GM19395 (cell line): Measurements from ENCODE around the gene PDCD1.
A peak's percentile ranks its signal among the peaks of the same experiment; 100 is the strongest.

Experiments used
- ATAC-seq: cut with Tn5 transposase; IDR thresholded peaks from one replicate; pipeline ENCODE4 v1.9.1; 2021; ENCODE audit warnings: mild to moderate bottlenecking, moderate library complexity; ENCODE audit not compliant: unreplicated experiment

The PDCD1 gene

GRCh38 chr2:241852981-241853631, 5.6 kb downstream of the PDCD1 start:
- no peak for ATAC-seq

DNA sequence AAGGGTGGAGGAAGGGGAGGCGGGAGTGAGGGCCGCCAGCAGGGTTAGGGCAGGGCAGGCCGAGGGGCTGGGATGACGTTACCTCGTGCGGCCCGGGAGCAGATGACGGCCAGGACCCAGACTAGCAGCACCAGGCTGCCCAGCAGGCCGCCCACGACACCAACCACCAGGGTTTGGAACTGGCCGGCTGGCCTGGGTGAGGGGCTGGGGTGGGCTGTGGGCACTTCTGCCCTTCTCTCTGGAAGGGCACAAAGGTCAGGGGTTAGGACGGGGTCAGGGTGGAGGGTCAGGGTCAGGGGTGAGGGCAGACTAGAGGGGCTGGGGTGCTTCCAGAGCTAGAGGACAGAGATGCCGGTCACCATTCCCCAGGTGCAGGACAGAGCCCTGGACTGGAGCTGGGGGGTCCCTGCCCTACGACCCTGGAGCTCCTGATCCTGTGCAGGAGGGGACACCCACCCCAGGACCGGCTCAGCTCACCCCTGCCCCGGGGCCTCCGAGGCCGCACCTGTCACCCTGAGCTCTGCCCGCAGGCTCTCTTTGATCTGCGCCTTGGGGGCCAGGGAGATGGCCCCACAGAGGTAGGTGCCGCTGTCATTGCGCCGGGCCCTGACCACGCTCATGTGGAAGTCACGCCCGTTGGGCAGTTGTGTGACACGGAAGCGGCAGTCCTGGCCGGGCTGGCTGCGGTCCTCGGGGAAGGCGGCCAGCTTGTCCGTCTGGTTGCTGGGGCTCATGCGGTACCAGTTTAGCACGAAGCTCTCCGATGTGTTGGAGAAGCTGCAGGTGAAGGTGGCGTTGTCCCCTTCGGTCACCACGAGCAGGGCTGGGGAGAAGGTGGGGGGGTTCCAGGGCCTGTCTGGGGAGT, 6.3 kb downstream of the PDCD1 start:
- no peak for ATAC-seq

DNA sequence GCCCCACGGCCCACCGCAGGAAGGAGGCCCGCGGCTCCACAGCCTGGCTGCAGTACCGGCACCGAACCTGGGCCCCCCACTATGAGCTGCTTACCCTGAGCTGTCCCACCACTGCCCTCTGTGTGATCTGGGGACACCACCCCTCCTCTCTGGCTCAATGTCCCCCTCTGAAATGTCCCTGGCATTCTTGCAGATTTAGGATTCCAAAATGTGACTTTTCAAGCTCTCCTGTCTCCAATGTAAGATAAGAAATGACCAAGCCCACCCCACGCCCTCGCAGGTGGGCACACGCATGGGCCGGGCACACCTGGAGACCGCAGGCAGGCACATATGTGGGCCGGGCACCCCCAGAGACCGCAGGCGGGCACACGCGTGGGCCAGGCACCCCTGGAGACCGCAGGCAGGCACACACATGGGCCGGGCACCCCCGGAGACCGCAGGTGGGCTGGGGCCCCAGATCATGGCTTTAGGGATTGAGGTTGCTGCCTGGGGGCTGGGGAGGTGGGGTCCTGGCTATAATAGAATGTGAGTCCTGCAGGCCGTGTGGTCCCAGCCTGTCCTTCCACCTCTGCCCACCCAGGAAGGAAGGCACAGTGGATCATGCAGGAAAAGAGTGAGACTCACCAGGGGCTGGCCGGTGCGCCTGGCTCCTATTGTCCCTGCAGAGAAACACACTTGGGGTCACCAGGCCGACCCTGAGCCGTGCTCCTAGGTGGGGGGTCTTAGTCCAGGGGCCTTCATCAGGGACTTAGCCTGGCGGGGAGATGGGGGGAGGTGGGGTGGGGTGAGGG, 7.2 kb downstream of the PDCD1 start:
- no peak for ATAC-seq

DNA sequence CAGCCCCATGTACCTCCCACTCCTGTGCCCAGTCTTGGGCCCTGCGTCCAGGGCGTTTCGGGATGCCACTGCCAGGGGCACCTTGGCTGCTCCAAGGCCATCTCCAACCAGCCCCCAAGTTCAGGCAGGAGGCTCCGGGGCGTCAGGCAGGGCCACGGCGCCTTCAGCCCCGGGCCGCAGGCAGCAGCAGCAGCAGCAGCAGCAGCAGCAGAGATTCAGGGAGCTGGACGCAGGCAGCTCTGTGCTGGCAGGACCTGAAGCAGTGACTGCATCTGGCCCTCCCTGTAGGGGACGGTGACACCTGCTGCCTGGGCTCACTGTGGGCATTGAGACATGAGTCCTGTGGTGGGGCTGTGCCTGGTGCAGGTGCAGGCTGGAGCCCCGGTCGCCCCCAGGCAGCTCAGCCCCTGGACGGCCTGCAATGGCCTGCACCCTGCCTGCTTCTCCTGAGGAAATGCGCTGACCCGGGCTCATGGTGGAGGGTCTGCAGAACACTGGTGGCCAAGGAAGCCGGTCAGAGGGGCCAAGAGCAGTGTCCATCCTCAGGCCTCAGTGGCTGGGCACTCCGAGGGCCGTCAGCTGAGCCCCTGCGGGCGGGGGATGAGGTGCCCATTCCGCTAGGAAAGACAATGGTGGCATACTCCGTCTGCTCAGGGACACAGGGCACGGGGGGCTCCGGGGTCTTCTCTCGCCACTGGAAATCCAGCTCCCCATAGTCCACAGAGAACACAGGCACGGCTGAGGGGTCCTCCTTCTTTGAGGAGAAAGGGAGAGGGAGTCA, 8.0 kb downstream of the PDCD1 start:
- ATAC-seq: no peak

- no peak for ATAC-seq
These were observed 8.8 kb downstream of the PDCD1 start for GRCh38 chr2:241849616-241850543.

- ATAC-seq: no peak
These were observed 9.7 kb downstream of the PDCD1 start for GRCh38 chr2:241848761-241849615.

DNA sequence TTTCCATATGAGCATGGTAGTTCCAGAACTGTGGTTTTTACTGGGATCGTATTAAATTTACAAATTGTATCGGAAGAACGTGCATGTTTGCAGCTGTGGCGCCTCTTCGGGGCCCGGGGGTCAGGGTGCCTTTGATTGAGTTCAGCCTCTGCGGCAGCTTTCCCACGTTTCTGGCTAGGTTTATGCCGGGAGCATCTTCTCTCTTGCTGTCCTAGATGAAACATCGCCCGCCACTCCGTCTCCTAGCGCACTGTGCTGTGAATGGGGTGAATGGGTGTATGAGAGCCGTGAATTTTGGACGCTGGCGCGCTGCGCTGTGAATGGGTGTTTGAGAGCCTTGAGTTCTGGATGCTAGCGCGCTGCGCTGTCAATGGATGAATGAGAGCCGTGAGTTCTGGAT, 12.3 kb downstream of the PDCD1 start:
- ATAC-seq: no peak

DNA sequence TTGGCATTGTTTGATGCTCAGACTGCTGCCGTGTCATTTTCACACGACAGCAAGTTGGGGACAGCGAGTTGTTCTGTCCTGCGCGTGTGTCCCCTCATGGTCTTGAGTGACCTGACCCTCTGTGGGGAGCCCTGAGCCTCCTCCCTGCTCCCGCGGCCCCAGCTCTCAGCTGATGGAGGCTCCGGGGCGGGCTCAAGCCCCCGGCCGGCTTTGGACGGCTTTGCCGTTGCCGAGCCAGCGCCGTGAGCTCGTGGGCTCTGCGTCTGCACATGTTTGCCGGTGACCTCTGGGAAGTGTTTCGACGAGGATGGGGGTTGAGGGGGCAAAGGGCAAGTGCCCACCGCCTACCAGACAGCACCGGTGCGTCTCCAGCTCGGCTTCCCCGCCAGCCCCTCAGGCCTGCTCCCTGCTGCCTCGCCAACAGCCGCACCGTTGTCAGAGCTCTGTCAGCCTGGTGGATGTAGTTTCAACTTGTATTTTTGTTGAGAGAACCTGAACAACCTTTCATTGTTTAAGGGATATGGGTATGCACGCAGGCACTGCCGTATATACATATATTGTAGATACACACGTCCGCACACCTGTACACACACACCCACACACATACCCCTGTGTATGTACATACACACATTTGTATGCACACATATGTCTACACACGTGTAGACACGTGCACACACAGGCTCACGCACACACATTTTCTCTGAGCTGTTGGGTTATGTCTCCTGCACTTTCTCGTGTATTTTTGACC, 13.7 kb downstream of the PDCD1 start:
- ATAC-seq: no peak

DNA sequence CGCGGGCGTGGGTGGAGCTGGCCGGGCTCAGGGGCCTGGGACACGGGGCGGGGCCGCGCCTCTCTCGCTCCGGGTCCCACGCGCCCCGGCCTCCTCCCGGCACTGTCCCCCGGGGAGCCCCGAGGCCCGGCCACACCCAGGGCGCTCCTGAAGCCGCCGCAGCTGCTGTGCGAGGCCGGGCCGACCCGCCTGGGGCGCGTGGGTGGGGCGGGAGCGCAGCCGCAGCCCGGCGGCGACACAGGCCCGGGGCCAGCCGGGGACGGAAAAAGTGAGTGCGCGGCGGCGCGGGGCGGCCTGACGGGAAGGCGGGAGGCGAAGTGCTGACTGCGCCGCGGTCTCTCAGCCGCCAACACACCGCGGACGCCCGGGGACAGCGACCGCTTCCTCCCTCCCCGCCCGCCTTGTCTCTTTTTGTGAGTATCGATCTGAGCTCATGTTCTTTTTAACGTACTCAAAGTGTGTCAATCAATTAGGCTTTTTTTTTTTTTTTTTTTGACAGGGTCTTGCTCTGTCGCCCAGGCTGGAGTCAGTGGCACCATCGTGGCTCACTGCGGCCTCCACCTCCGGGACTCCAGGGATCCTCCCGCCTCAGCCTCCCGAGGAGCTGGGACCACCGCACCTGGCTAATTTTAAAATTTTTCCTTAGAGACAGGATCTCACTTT, 14.5 kb downstream of the PDCD1 start:
- no peak for ATAC-seq

DNA sequence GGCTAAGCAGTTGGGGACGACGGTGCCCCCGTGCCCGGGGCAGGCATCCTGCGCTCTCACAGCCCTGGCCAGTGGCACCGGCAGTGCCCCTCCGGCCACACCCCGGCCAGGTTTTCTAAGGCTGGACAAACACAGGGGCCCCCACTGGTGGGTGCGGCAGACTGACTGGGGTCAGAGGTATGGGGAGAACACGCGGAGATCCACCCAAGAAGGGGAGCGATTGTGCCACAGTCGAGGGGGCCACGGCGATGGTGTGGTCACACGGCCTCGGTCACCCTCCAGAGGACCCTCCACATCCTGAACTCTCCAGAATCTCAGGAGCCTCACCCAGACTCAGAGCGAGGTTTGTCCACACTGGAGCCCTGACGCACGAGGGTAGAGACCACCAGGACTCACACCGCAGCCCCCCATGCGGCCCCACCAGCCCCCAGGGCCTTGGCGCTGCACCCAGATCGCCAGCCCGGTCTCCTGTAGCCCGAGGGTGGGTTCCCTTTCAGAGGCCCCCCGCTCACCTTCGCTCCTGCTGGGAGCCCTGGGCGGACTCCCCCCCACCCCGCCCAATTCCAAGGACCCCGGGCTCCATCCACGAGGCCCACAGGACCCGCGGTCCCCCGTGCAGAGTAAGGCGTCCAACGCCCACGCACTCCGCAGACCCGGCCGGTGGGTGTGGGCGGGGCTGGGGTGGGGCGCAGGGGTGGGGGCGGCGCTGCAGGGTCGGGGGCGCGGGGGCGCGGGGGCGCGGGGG, 15.2 kb downstream of the PDCD1 start:
- peak; percentile 20 for ATAC-seq

DNA sequence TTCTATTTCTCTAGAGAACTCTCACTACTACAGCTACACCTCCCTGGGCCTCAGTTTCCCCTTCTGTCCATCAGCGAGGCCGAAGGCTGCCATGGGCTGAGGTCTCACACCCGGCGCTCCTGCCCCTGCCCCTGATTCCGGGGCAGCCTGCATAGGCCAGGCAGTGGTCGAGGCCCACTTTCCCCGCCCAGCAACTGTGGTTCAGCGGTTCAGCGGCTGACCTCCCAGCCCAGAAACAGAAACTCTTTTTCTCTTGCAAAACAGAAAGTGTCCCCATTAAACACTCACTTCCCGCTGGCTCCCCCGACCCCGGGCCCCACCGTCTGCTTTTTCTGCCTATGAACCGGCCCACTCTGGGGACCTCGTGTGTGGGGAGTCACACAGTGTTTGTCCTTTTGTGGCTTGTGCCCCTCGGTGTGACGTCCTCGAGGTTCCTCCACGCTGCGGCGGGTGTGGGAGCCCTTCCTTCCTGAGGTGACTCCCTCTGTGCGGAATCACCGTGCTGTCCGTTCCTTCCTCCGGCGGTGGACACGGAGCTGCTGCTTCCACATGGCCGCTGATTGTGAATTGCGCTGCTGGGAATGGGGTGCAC, 16.0 kb downstream of the PDCD1 start:
- peak; percentile 56 for ATAC-seq

DNA sequence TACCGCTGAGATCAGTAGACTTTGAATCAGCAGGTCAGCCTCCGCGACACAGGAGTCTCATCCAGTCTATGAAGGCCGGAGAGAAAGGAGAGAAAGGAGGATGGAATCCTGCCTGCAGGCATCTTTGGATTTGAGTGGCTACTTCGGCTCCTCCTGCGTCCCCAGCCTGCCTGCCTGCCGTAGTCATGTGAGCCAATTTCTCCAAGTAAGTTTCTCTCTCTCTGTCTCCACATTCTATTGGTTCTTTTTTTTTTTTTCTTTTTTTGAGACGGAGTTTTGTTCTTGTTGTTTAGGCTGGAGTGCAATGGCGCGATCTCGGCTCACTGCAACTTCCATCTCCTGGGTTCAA, 16.7 kb downstream of the PDCD1 start:
- ATAC-seq: no peak

DNA sequence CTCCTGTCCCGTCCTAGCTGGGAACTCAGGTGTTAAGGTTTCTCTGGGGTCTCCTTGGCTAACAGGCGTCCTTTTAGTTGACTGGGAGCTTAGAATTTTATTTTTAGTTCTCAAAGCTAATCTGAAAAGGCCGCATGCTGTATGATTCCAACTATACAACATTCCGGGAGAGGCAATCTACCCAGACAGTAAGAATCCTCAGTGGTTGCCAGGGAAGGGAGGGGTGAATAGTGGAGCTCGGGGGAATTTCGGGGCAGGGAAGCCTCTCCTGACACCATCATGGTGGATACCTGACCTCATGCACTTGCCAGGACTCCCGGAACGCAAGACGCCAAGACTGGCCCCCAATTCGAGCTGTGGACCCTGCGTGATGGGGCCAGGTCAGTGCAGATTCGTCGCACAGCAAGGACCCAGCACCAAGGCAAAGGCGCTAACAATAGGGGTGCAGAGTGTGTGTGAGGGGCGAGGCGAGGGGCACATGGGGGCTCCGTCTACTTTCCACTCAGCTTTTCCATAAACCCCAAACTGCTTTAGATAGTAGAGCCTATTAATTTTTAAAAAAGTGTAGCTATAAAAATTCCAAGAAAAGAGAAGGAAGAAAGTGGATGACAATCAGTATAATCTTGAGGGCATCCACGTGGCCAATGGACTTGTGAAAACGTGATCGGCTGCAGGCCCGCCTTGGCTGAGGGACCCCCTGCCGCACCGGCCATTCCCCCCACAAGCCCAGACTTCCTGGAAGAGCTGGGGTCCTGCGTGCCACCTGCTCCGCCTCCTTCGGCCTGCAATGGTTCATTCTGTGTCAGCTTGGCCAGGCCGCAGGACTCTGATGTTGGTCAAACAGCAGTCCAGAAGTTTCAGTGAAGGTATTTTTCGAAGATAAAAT, 17.3 kb downstream of the PDCD1 start:
- no peak for ATAC-seq

DNA sequence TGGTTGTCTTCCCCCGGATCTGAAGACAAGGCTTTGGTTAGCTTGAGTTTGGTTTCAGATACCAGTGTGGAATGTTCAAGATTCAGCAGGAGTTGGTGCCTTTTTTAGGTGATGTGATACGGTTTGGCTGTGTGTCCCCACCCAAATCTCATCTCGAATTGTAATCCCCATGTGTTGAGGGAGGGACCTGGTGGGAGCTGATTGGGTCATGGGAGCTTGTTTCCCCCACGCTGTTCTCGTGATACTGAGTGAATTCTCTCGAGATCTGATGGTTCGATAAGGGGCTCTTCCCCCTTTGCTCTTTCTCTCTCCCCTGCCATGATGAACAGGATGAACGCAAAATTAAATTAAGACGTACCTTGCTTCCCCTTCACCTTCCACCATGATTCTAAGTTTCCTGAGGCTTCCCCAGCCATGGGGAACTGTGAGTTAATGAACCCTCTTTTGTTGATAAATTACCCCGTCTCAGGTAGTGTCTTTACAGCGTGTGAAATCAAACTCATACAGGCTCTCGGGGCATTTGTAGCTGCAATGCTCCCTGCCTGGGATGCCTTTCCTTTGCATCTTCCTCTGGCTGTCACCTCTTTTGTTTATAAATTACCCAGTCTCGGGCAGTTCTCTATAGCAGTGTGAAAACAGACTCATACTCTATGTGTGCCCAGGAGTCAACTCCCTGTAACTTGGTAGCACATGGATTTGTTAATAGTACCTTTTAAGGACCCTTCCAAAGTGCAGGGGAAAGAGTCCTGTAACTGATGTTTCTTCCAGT, 21.3 kb downstream of the PDCD1 start:
- ATAC-seq: no peak

GRCh38 chr2:241836292-241836691, 22.4 kb downstream of the PDCD1 start:
- ATAC-seq: no peak
